Transverse colon (tissue), 4 donors: ENCODE results near the gene COL13A1.

Source experiments
- EP300 ChIP-seq: sonication (generic); formaldehyde crosslinking; IDR thresholded peaks from one replicate; pipeline ENCODE4 v1.6.1; 2017; ENCODE audit warnings: antibody characterized with exemption, low read depth
- POLR2A ChIP-seq: fragments of 450-650 bp; IDR thresholded peaks from one replicate; pipeline ENCODE4 v1.6.1; 2016; ENCODE audit warnings: antibody characterized with exemption, mild to moderate bottlenecking, moderate library complexity
- POLR2AphosphoS5 ChIP-seq, 3 donors: sonication (generic); formaldehyde crosslinking; IDR thresholded peaks; one replicate each; pipeline ENCODE4 v1.6.1; 2016; ENCODE audit warnings: antibody characterized with exemption in 3 of 3
- TF ChIP-seq, protein P1 (sequence below), 5 experiments: fragments of 200-600 bp in 3 of 5; fragments of 450-650 bp in 2 of 5; sonication (generic) in 3 of 5; IDR thresholded peaks; 1 replicate in 2 of 5; 2 replicates in 3 of 5; pipeline ENCODE4 v1.5.1; 2016 to 2017; ENCODE audit warnings: antibody characterized with exemption in 5 of 5, inconsistent platforms in 3 of 5, mild to moderate bottlenecking in 2 of 5, moderate library complexity in 1 of 5

GRCh38 chr10:69870591-69870990, 68.9 kb downstream of the COL13A1 start:
- TF ChIP-seq POLR2AphosphoS5 (IDR thresholded peaks at IDR 0.05) (no peak), POLR2A (no peak), EP300 (no peak)
- TF ChIP-seq, protein P1, sequence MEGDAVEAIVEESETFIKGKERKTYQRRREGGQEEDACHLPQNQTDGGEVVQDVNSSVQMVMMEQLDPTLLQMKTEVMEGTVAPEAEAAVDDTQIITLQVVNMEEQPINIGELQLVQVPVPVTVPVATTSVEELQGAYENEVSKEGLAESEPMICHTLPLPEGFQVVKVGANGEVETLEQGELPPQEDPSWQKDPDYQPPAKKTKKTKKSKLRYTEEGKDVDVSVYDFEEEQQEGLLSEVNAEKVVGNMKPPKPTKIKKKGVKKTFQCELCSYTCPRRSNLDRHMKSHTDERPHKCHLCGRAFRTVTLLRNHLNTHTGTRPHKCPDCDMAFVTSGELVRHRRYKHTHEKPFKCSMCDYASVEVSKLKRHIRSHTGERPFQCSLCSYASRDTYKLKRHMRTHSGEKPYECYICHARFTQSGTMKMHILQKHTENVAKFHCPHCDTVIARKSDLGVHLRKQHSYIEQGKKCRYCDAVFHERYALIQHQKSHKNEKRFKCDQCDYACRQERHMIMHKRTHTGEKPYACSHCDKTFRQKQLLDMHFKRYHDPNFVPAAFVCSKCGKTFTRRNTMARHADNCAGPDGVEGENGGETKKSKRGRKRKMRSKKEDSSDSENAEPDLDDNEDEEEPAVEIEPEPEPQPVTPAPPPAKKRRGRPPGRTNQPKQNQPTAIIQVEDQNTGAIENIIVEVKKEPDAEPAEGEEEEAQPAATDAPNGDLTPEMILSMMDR (IDR thresholded peaks at IDR 0.05), result no peak
